NAMALWA (cell line): ENCODE data around the gene BCL2.

Experiments
- DNase-seq: peaks from one replicate; pipeline ENCODE4 v3.0.0-alpha.2; 2015; ENCODE audit warnings: low spot score

BCL2 gene

GRCh38 chr18:63180971-63181376 is 138.6 kb downstream of the BCL2 start:
- DNase-seq: no peak

- DNase-seq: no peak
These were observed 139.2 kb downstream of the BCL2 start for GRCh38 chr18:63180321-63180720.

GRCh38 chr18:63179422-63179821 is 140.1 kb downstream of the BCL2 start:
- DNase-seq: no peak

- DNase-seq: no peak
These were observed 140.6 kb downstream of the BCL2 start for GRCh38 chr18:63178971-63179370.

GRCh38 chr18:63177919-63178821 is 141.4 kb downstream of the BCL2 start:
- DNase-seq: peak; percentile 21

GRCh38 chr18:63177259-63177658 is 142.3 kb downstream of the BCL2 start:
- no peak for DNase-seq

- no peak for DNase-seq
These were observed 144.3 kb downstream of the BCL2 start for GRCh38 chr18:63175264-63175663.

GRCh38 chr18:63173983-63174382 is 145.6 kb downstream of the BCL2 start:
- no peak for DNase-seq

GRCh38 chr18:63169853-63170252 is 149.7 kb downstream of the BCL2 start:
- no peak for DNase-seq

- no peak for DNase-seq
These were observed 151.3 kb downstream of the BCL2 start for GRCh38 chr18:63168287-63168686.

GRCh38 chr18:63166142-63166541 is 153.4 kb downstream of the BCL2 start:
- no peak for DNase-seq

- DNase-seq: no peak
These were observed 155.2 kb downstream of the BCL2 start for GRCh38 chr18:63164396-63164795.

GRCh38 chr18:63162271-63163014 is 157.1 kb downstream of the BCL2 start:
- DNase-seq: peak; percentile 65

GRCh38 chr18:63161761-63162195 is 157.8 kb downstream of the BCL2 start:
- DNase-seq: peak; percentile 37

GRCh38 chr18:63161032-63161760 is 158.4 kb downstream of the BCL2 start:
- no peak for DNase-seq

- no peak for DNase-seq
These were observed 159.2 kb downstream of the BCL2 start for GRCh38 chr18:63160172-63160995.

GRCh38 chr18:63159590-63159989 is 160.0 kb downstream of the BCL2 start:
- no peak for DNase-seq

GRCh38 chr18:63158676-63159291 is 160.8 kb downstream of the BCL2 start:
- DNase-seq: no peak

- no peak for DNase-seq
These were observed 161.4 kb downstream of the BCL2 start for GRCh38 chr18:63158012-63158631.

- DNase-seq: no peak
These were observed 162.1 kb downstream of the BCL2 start for GRCh38 chr18:63157293-63158011.
